Thyroid gland (tissue), 4 donors: Measurements from ENCODE around the gene JDP2. TPM values are rescaled to one million over a fixed set of nuclear protein-coding genes. Genes with fewer than 3 reads are reported as not detected.

ENCODE experiments used
- DNase-seq, 2 donors: peaks; one replicate each; pipeline ENCODE4 v3.0.0-alpha.2; 2019
- H3K27ac ChIP-seq, 3 donors: fragments of 200-600 bp; sonication (generic); 1 replicate in 2 of 3; 2 replicates in 1 of 3; pipeline ENCODE4 v1.5.1; 2016 to 2019; ENCODE audit warnings: mild to moderate bottlenecking in 1 of 3, moderate library complexity in 1 of 3
- H3K27me3 ChIP-seq: fragments of 200-600 bp; sonication (generic); one replicate; pipeline ENCODE4 v1.5.1; 2019
- H3K36me3 ChIP-seq, 2 donors: fragments of 200-600 bp; sonication (generic); one replicate each; pipeline ENCODE4 v1.5.1; 2016 to 2019
- H3K4me1 ChIP-seq, 2 donors: fragments of 200-600 bp; sonication (generic); one replicate each; pipeline ENCODE4 v1.5.1; 2017 to 2019
- H3K4me3 ChIP-seq, 3 donors: fragments of 200-600 bp; sonication (generic); replicated peaks in 1 of 3; 1 replicate in 2 of 3; 2 replicates in 1 of 3; pipeline ENCODE4 v1.5.1; 2016; ENCODE audit warnings: mild to moderate bottlenecking in 1 of 3
- H3K9me3 ChIP-seq: fragments of 200-600 bp; sonication (generic); one replicate; pipeline ENCODE4 v1.5.1; 2017
- CTCF ChIP-seq, 6 experiments: fragments of 200-600 bp in 3 of 6; fragments of 450-650 bp in 3 of 6; sonication (generic) in 3 of 6; IDR thresholded peaks; one replicate each; pipeline ENCODE4 v1.5.1; 2016 to 2019; ENCODE audit warnings: antibody characterized with exemption in 6 of 6, mild to moderate bottlenecking in 2 of 6, inconsistent platforms in 1 of 6, moderate library complexity in 1 of 6
- POLR2A ChIP-seq, 2 donors: fragments of 450-650 bp; IDR thresholded peaks; one replicate each; pipeline ENCODE4 v1.6.1; 2017; ENCODE audit warnings: antibody characterized with exemption in 2 of 2, mild to moderate bottlenecking in 2 of 2, moderate library complexity in 1 of 2
- WGBS, 2 donors: methylation state at CpG; one replicate each; pipeline ENCODE4 v1.1.5; 2017; 5-methylcytosine and 5-hydroxymethylcytosine counted together
- intact Hi-C: fragments of 100-400 bp; cut with DNase I; formaldehyde crosslinking; loops from one replicate; pipeline ENCODE4 v1.15.1; 2023
- total RNA-seq, 4 donors: library from RNA; depleted of rRNA; stranded (reverse); fragments of >200 nt; gene quantifications; one replicate each; pipeline ENCODE4 v1.2.3, GENCODE V29; 2016

JDP2 gene
- total RNA-seq, 4 donors from 2014 or later: 24.2 to 54.6 (median 36.3) TPM

GRCh38 chr14:75449036-75449435 is 21.2 kb downstream of the JDP2 start:
- Histone ChIP-seq H3K36me3 (no peaks in the 10 kb centered on the region), H3K27me3 (no peaks in the 10 kb centered on the region), H3K4me1 (peaks cover 42 to 49% of the 10 kb centered on the region in 2 donors), H3K4me3 (no peak overlapping the region), H3K9me3 (no peaks in the 10 kb centered on the region), H3K27ac (peak overlapping the region in 2 of 3 donors; percentile 37 to 52)
- intact Hi-C loops: no loop called here
- no peak for TF ChIP-seq POLR2A (IDR thresholded peaks at IDR 0.05)
- TF ChIP-seq CTCF (IDR thresholded peaks at IDR 0.05): no peak
- WGBS, 2 donors: 63 to 70% methylated on average over 2 of the region's 2 CpGs
- DNase-seq: no peak

- TF ChIP-seq CTCF (IDR thresholded peaks at IDR 0.05): no peak
- TF ChIP-seq POLR2A (IDR thresholded peaks at IDR 0.05): no peak
- Histone ChIP-seq H3K4me1 (peaks cover 46 to 52% of the 10 kb centered on the region in 2 donors), H3K27ac (peak overlapping the region in 2 of 3 donors; percentile 37 to 52), H3K36me3 (no peaks in the 10 kb centered on the region), H3K9me3 (no peaks in the 10 kb centered on the region), H3K4me3 (no peak overlapping the region), H3K27me3 (no peaks in the 10 kb centered on the region)
- WGBS, 2 donors: 34 to 50% methylated on average over 4 of the region's 4 CpGs
- DNase-seq: no peak
- intact Hi-C loops: no loop called here
Measured at GRCh38 chr14:75449696-75450095, 21.9 kb downstream of the JDP2 start.

GRCh38 chr14:75450381-75451276 is 22.8 kb downstream of the JDP2 start:
- no peaks in the 10 kb centered on the region for H3K36me3 ChIP-seq

GRCh38 chr14:75452324-75452723 is 24.5 kb downstream of the JDP2 start:
- no peaks in the 10 kb centered on the region for H3K36me3 ChIP-seq
- intact Hi-C loops: no loop called here
- no peak overlapping the region for H3K4me3 ChIP-seq
- H3K27me3 ChIP-seq: no peaks in the 10 kb centered on the region
- H3K4me1 ChIP-seq: peaks cover 54 to 74% of the 10 kb centered on the region in 2 donors
- 71 to 72% methylated on average over 4 of the region's 4 CpGs for WGBS, 2 donors
- TF ChIP-seq POLR2A (IDR thresholded peaks at IDR 0.05) (no peak), CTCF (IDR thresholded peaks at IDR 0.05) (no peak)
- no peak for DNase-seq
- H3K9me3 ChIP-seq: no peaks in the 10 kb centered on the region
- peak overlapping the region; percentile 3 to 83 (median 67) for H3K27ac ChIP-seq

More at GRCh38 chr14:75450381-75451276, 22.8 kb downstream of the JDP2 start:
- DNase-seq: peak; percentile 90 to 95
- Histone ChIP-seq H3K27me3 (no peaks in the 10 kb centered on the region), H3K9me3 (no peaks in the 10 kb centered on the region), H3K4me1 (peaks cover 54 to 61% of the 10 kb centered on the region in 2 donors), H3K4me3 (no peak overlapping the region), H3K27ac (peak overlapping the region in 2 of 3 donors; percentile 43 to 52)
- 54 to 59% methylated on average over 8 to 9 of the region's 9 CpGs for WGBS, 2 donors
- TF ChIP-seq POLR2A (IDR thresholded peaks at IDR 0.05): no peak
- peak in 1 of 6 experiments; percentile 28 for TF ChIP-seq CTCF (IDR thresholded peaks at IDR 0.05)
- intact Hi-C loops: no loop called here
